GM18873 (cell line): ENCODE results near the gene HIVEP3.

Experiments used
- ATAC-seq: cut with Tn5 transposase; IDR thresholded peaks from one replicate; pipeline ENCODE4 v1.9.1; 2021; ENCODE audit warnings: mild to moderate bottlenecking, moderate library complexity, moderate number of reproducible peaks; ENCODE audit not compliant: unreplicated experiment, low FRiP score

HIVEP3 gene

GRCh38 chr1:41894808-41895483 is 23.8 kb downstream of the HIVEP3 start:
- no peak for ATAC-seq

GRCh38 chr1:41894101-41894807 is 24.5 kb downstream of the HIVEP3 start:
- ATAC-seq = no peak

DNA sequence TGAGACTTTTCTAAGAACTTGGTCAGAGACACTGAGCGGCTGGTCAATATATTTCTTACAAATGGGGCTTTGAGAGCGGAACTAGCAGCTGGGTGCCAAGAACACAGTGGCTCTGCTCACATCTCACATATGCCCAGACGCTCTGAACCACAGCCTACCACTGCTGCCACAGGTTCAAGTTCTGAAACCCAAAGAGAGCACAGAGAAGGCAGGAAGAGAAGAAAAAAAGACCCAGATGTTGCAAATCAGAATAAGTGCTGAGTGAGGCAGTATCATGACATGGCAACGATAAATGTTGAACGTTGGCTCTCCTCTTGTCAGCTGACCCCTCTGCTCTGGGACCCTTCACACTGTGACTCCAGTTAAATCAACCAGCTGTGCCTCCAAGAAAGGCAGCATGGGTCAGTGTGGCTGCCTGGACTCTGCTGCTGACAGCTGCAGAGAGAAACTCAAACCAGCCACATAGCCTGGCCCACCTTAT is 26.4 kb downstream of the HIVEP3 start:
- ATAC-seq = no peak

- no peak for ATAC-seq
Measured at GRCh38 chr1:41891199-41891896, 27.4 kb downstream of the HIVEP3 start.

GRCh38 chr1:41890825-41891198 is 27.9 kb downstream of the HIVEP3 start:
- no peak for ATAC-seq

DNA sequence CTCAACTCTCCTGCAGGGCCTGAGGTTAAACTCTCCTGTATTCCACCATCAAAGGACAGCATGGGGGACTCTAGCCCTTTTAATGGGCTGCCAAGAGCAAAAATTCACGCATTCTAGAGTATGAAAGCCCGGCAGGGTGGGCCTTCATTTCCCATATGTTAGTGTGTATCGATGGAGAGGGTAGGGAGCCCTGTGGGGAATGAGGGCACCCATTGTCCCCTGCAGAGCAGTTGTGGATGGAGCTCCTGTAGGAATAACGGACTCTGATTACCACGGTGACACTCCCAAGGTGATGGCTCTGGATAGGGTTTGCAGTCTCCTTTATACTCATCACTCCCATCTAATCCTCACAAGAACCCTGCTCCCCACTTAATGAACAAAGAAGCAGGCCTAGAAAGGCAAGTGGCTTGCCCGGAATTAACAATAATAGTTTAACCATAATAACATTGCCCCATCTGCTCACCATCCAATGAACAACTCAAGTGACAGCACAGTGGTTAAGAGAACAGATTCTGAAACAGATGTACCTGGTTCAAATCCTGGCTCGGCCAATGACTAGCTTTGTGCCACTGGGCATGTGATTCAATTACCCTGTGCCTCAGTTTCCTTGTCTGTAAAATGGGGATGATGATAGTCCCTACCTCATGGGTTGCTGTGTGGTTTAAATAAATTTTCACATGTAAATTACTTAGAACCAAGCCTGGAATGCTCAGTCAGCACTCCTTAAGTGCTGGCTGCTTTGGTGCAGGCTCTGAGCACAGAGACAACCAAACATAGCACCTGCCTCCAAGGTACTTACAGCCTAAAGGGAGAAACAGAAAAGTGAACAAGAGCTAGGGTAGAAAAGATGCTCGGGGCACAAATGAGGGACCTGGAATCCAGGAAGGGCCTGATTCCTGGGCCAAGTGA is 29.0 kb downstream of the HIVEP3 start:
- no peak for ATAC-seq

DNA sequence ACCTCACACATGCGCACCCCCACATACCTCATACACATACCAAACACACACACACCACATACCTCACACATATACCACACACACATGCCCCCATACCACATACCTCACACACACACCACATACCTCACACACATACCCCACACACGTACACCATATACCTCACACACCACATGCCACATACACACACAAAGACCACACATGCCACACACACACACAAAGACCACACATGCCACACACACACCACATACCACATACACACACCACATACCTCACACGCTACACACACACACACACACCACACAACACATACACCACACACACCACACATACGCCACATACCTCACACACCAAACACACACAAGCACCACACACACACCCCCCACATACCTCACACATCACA is 30.0 kb downstream of the HIVEP3 start:
- ATAC-seq = no peak

- ATAC-seq = no peak
Measured at GRCh38 chr1:41887365-41887764, 31.4 kb downstream of the HIVEP3 start.

DNA sequence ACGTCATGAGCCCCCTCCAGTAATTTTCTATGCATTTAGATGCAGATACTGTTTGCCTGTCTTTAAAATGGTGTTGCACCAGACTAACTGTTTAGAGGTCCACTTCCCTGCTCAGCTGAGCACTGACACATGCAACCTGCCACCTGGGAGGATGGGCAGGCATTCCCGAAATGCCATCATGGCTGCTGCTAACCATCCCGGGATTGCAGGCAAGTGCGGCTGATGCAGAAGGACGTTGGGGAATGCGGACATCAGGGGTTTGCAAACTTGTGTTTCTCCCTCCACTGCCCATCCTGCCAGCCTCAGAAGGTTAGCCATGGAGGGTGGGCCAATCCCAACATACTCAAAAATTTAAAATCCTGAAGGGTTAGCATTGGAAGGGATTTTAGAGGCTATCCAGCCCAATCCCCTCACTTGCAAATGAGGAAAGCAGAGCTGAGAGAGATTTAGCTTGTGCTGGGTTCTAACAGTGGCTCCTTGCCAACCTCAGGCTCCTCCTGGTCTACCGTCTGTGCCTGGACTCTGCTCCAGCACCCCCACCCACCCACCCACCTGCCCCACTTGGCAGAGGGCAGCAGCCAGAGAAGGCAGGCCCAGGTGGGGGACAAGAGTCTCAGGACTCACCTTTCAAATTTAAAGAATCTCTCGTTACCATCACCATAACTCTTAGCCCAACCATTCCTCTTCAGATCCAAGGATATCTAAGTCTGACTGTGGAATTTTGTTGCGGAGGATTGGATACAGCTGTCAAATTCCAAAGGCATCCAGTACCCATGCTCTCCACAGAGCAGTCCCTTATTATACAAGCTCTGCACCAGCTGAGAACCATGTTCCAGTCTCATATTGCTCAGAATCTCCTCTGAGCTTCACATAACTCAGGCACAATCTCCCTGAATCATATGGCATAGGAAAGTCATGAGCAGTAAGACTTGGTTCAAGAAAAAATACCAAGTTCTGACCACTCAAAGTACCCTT is 34.2 kb downstream of the HIVEP3 start:
- no peak for ATAC-seq

GRCh38 chr1:41883507-41883906 is 35.2 kb downstream of the HIVEP3 start:
- no peak for ATAC-seq

DNA sequence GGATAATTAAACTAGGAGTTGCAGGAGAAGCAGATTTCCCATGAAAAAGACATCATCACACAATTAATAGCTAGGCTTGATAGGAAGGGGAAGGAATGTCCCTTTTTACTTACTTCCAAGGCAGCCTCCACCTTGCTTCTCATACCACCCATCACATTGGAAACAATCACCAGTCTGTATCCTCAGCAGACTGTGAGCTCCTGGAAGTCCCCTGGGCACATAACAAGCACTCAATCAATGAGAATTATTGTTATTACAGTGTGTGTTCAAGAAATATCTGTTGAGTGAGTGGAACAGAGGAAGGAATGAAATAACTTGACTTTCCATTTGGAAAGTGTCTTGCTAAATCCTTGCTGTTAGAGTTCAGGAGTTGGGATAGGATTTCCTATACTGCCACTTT is 36.2 kb downstream of the HIVEP3 start:
- no peak for ATAC-seq

GRCh38 chr1:41882068-41882477 is 36.6 kb downstream of the HIVEP3 start:
- ATAC-seq = no peak

GRCh38 chr1:41880950-41881885 is 37.5 kb downstream of the HIVEP3 start:
- ATAC-seq = no peak

- no peak for ATAC-seq
Measured at GRCh38 chr1:41880261-41880660, 38.5 kb downstream of the HIVEP3 start.

- no peak for ATAC-seq
Measured at GRCh38 chr1:41879617-41880016, 39.1 kb downstream of the HIVEP3 start.

- ATAC-seq = no peak
Measured at GRCh38 chr1:41878911-41879310, 39.8 kb downstream of the HIVEP3 start.

GRCh38 chr1:41878495-41878894 is 40.2 kb downstream of the HIVEP3 start:
- ATAC-seq = no peak
